HG03442 (cell line): Measurements from ENCODE around the gene SLC36A2.
A peak's percentile ranks its signal among the peaks of the same experiment; 100 is the strongest.

Experiments
- ATAC-seq: cut with Tn5 transposase; IDR thresholded peaks from one replicate; pipeline ENCODE4 v1.9.1; 2021; ENCODE audit warnings: mild to moderate bottlenecking, moderate library complexity; ENCODE audit not compliant: unreplicated experiment

SLC36A2 gene

GRCh38 chr5:151284392-151284967, 62.9 kb downstream of the SLC36A2 start:
- no peak for ATAC-seq

DNA sequence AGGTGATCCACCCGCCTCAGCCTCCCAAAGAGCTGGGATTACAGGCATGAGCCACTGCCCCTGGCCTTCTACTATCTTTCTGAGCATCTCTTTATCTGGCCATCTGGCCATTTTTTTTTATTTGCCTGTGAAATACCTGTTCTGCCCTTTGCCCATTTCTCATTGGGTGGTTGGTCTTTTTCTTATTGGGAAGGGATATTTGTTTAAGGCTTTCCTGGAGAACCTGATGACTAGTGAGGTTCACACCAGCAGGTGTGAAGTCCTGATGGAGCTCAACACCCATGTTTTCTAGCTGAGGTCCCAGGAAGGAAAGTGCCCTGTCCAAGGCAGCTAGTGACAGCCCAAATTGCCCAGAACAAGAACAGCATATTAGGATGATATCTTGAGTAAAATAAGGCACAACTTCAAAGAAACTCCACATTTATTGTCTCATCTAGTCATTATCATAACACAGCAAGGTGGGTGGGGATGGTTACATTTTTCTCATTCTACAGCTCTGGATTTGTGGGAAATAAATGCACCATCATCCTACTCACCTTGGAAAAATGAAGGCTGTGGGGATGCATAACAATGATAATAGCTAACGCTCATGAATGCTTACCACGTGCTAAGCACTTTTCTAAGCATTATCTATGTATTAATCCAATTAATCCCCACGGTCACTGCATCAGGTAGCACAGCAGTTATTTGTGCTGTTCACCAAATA, 64.1 kb downstream of the SLC36A2 start:
- no peak for ATAC-seq

GRCh38 chr5:151281001-151281639, 66.2 kb downstream of the SLC36A2 start:
- ATAC-seq: no peak

DNA sequence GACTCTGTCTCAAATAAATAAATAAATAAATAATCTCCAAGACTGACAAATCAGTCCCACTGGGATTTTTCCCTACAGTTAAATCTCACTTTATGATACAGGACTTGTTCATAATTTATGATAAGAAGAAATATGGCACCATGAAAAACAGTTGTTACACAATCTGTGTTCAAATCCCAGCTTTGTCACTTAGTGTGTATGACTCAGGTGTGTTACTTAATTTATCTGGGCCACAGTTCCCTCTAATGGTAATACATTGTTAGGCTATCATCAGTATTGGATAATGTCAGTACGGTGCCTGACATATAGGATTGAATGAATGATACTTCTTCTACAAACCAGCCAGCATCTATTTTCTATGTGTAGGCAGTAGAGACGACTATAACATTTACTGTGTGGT, 66.9 kb downstream of the SLC36A2 start:
- no peak for ATAC-seq

DNA sequence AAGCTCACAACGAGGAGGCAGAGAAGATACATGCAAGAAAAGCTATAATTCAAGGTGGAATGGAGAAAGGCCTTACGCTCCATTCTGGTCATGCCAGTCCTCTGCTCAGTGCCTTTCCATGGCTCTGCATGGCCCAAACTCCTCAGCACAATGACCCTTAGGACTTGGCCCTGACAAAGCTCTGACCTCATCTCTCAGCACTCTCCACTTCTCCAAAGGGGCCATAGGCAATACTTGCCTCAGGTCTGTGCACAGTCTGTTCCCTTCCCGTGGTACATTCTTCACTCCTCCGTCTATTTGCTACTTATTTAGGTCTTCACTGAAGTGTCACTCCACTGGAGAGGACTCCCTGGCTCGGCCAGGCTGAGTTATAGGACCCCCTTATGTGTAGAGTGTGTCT, 68.5 kb downstream of the SLC36A2 start:
- ATAC-seq: no peak

GRCh38 chr5:151275803-151276202, 71.6 kb downstream of the SLC36A2 start:
- no peak for ATAC-seq

- no peak for ATAC-seq
Observed at GRCh38 chr5:151274666-151275065, 72.7 kb downstream of the SLC36A2 start.

- ATAC-seq: no peak
Observed at GRCh38 chr5:151271336-151271735, 76.0 kb downstream of the SLC36A2 start.

- ATAC-seq: peak; percentile 95
Observed at GRCh38 chr5:151270599-151270998, 76.8 kb downstream of the SLC36A2 start.

- ATAC-seq: no peak
Observed at GRCh38 chr5:151267491-151268260, 79.7 kb downstream of the SLC36A2 start.
